ENCODE data around the gene SCN10A.

GRCh38 chr3:38826001-38826400, 10.0 kb upstream of the SCN10A start:
- no peak for TF ChIP-seq POLR2A (IDR thresholded peaks at IDR 0.05)
- TF ChIP-seq CTCF (IDR thresholded peaks at IDR 0.05) = no peak
